Stimulated activated CD8-positive, alpha-beta memory T cell treated with anti-CD3 and anti-CD28 coated beads, Interleukin-7, amount 100 ng/mL, for 48 hours (primary cell): Measurements from ENCODE around the gene KRTAP5-4.
"Not testable (repeated sequence)": the region's sequence is repeated elsewhere in the genome, so short reads cannot be mapped to it uniquely, and the experiment has no call there.

Experiments
- DNase-seq, 2 donors: peaks; one replicate each; pipeline ENCODE4 v3.0.0-alpha.2; 2020; ENCODE audit warnings: low read depth in 1 of 2; ENCODE audit errors: extremely low read depth in 1 of 2

The KRTAP5-4 gene

DNA sequence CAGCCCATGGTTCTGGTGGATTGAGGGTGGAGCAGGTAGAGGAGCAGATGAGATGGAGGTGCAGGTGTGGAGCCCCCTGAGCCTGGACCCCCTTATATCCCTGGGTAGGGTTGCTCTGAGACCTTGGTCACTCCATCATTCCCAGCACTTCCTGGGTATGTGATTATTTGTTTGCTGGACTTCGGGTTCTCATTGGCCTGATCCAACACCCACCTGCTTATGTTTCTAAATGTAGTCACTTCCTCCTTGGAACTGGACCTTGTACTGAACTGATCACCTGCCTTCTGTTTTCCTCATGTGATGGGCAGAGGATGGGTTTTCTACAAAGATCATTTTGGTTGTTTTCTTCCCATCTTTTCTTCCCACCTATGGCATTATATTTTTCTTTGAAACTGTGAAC is at the start of gene KRTAP5-4:
TSS of gene KRTAP5-4 (minus strand) at position 53 of the 400 bp plus-strand sequence. CDS start at position 8, 45 bp downstream.
- DNase-seq = no peak

GRCh38 chr11:1671658-1672057 is 49.7 kb upstream of the KRTAP5-4 start:
- no peak for DNase-seq

- DNase-seq = no peak
These were observed 49.0 kb upstream of the KRTAP5-4 start for GRCh38 chr11:1670905-1671371.

DNA sequence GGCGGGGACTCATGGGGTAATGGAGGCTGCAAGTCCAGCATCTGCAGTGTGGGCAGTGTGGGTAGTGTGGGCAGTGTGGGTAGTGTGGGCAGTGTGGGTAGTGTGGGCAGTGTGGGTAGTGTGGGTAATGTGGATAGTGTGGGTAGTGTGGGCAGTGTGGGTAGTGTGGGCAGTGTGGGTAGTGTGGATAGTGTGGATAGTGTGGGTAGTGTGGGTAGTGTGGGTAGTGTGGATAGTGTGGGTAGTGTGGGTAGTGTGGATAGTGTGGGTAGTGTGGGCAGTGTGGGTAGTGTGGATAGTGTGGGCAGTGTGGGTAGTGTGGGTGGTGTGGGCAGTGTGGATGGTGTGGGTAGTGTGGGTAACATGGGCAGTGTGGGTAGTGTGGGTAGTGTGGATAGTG is 48.5 kb upstream of the KRTAP5-4 start:
- DNase-seq = not testable (repeated sequence)

DNA sequence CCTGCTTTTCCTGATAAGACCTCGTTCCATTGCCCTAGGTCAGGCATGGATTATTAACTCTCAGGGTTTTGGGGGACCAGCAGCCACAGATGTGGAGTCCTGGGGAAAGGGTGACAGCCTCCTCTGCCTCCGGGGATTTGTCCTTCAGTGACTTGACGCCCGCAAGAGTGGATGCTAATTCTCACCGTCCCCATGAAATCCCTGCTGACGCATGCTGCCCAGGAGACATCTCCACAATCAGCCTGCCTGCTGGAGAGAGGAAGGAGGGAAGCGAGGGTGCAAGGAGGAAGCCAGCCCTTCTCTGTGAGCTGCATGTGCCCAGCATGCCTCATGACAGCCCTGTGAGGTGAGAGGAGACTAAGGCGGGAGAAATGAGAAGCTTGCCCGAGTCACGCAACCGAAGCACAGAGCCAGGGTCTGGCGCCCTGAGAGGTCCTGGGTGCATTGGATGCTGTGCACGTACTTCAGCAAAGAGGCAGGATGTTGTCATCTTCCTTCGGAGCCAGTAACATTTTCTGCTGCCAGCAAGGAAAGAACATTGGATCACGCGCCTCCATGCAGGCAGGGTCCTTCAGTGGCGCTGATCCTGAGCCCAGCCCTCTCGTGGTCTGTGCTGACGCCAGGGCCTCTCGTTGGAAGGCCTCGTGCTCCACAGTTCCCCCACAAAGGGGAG is 47.7 kb upstream of the KRTAP5-4 start:
- no peak for DNase-seq

- DNase-seq = no peak
These were observed 47.1 kb upstream of the KRTAP5-4 start for GRCh38 chr11:1668911-1669473.

DNA sequence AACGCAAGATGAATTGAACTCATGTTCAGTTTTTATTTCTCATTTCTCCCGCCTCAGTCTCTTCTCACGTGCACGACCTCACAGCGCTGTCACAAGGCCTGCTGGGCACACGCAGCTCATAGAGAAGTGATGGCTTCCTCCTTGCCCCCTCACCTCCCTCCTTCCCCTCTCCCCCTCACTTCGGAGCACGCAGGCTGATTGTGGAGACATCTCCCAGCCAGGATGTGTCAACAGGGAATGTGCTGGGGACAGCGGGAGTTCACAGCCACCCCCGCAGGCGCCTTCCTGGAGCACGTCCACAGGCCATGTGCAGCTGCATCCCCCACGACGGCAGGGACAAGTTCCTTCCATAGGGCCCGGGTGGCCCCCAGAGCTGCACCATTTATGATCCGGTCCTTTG is 46.0 kb upstream of the KRTAP5-4 start:
- DNase-seq = no peak

GRCh38 chr11:1667121-1667850 is 45.3 kb upstream of the KRTAP5-4 start:
- DNase-seq = no peak

DNA sequence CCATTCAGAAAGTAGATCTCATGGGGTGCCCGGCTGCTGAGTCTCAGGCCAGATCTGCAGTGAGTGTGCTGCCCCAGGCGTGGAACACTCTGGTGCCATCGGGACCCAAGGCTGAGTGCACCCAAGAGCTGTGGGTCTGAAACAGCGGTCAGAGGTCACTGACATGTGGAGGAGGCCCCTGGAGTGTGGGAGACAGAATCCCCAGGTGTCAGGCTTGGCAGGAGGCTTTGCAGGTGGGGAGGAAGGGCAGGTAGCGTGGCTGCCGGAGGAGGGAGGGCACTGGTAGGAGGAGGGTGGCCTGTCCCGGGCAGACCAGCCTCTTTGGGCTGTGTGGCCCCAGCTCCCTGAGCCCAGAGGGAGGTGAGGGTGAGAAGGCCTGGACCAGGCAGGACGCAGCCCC is 43.4 kb upstream of the KRTAP5-4 start:
- no peak for DNase-seq

- not testable (repeated sequence) for DNase-seq
These were observed 40.9 kb upstream of the KRTAP5-4 start for GRCh38 chr11:1662699-1663283.

- not testable (repeated sequence) for DNase-seq
These were observed 39.7 kb upstream of the KRTAP5-4 start for GRCh38 chr11:1661454-1662269.

GRCh38 chr11:1660111-1660867 is 38.4 kb upstream of the KRTAP5-4 start:
- no peak for DNase-seq

DNA sequence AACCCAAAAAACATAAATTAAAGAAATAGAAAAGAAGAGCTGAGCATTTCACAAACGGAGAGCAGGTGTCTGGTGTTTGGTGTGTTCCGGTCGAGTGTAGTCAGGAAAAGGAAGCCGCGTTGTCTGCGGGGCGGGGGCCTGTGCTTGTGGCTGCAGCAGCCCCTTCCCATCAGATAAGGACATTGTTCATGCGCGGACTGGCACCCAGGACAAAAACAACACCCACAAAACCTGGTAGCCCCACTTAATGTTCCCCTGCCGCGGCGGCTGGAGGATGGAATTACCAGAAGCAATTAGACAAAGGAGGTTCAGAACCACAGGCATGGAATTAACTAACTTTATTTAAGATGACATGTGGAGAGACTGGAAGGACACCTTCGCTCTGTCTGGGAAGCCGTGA is 37.6 kb upstream of the KRTAP5-4 start:
- no peak for DNase-seq

GRCh38 chr11:1656670-1657069 is 34.7 kb upstream of the KRTAP5-4 start:
- DNase-seq = no peak

GRCh38 chr11:1656061-1656441 is 34.1 kb upstream of the KRTAP5-4 start:
- no peak for DNase-seq

DNA sequence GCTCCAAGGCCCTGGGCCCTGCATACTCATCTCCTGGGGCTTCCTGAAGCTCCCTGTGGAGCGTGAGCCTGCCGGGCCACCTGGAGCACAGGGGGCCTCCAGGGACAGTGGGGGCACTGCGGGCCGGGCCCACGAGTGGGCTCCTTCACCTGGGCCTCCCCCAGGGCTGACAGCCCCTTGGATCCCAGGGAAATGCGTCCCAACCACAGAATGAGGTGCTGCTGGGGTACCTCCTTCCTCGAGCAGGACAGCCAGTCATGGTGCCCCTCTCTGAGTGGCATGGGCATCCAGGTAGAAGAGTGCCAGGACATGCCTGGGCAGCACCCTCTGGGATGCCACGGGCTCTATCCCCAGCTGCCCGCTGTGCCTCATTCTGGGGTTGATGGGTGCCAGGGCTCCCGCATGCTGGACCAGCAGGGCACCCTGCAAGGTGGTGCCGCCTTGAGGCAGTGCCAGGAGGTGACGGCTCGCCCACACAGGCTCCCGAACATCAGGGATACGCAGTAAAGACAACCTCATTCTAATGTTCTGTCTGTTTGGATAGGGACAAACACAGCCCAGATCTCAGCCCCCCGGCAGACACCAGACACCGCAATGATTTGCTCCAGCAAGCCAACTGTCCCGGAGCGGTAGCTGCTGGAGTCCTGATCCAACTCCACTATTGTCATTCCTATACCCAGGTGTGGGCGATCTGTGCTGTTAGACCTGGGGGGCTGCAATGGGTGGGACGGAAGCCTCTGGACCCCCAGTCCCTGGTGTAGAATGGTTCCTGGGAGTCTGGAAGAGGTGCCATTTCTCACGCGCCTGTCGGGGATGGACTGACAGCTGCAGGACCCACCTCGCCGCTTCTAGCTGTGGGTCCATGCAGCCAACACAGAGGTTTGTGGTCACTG is 33.5 kb upstream of the KRTAP5-4 start:
- no peak for DNase-seq

GRCh38 chr11:1654388-1655167 is 32.6 kb upstream of the KRTAP5-4 start:
- no peak for DNase-seq
